ENCODE data around the gene LIG3. TPM values are rescaled to one million over a fixed set of nuclear protein-coding genes. Genes with fewer than 3 reads are reported as not detected.

Gene LIG3
- total RNA-seq, 1 donor from 2014 or later: 65.7 TPM

GRCh38 chr17:35051579-35052240 is 71.4 kb downstream of the LIG3 start:
- H3K27me3 Mint-ChIP-seq (ENCODE audit: low read depth): no peaks in the 10 kb centered on the region
- intact Hi-C loops (cut with micrococcal nuclease): loop anchor here (1.0 kb wide), 1 partner anchor 12 kb away; the partner anchor contains the start of gene RFFL
- H3K36me3 Mint-ChIP-seq (ENCODE audit: low read depth): peaks cover 12% of the 10 kb centered on the region
- DNase-seq (ENCODE audit: low spot score): no peak
- no peaks in the 10 kb centered on the region for H3K9me3 Mint-ChIP-seq
- H3K4me1 Mint-ChIP-seq (ENCODE audit: low read depth): peaks cover 54% of the 10 kb centered on the region
- peak overlapping the region; percentile 81 for H3K27ac Mint-ChIP-seq
- H3K4me3 Mint-ChIP-seq (ENCODE audit: low read depth): peak overlapping the region; percentile 49

- Mint-ChIP-seq H3K4me3 (ENCODE audit: low read depth) (peak overlapping the region; percentile 49), H3K4me1 (ENCODE audit: low read depth) (peaks cover 49% of the 10 kb centered on the region), H3K36me3 (ENCODE audit: low read depth) (peaks cover 13% of the 10 kb centered on the region), H3K27ac (peak overlapping the region; percentile 81), H3K9me3 (no peaks in the 10 kb centered on the region), H3K27me3 (ENCODE audit: low read depth) (no peaks in the 10 kb centered on the region)
- intact Hi-C loops (cut with micrococcal nuclease): no loop called here
- DNase-seq (ENCODE audit: low spot score): no peak
These were observed 71.9 kb downstream of the LIG3 start for GRCh38 chr17:35052241-35052610.

- no peaks in the 10 kb centered on the region for H3K27me3 Mint-ChIP-seq (ENCODE audit: low read depth)
- DNase-seq (ENCODE audit: low spot score): no peak
- peaks cover 18% of the 10 kb centered on the region for H3K36me3 Mint-ChIP-seq (ENCODE audit: low read depth)
- intact Hi-C loops (cut with micrococcal nuclease): no loop called here
- peak overlapping the region; percentile 81 for H3K27ac Mint-ChIP-seq
- H3K4me1 Mint-ChIP-seq (ENCODE audit: low read depth): peaks cover 54% of the 10 kb centered on the region
- no peaks in the 10 kb centered on the region for H3K9me3 Mint-ChIP-seq
- H3K4me3 Mint-ChIP-seq (ENCODE audit: low read depth): no peak overlapping the region
These were observed 72.5 kb downstream of the LIG3 start for GRCh38 chr17:35052780-35053179.

GRCh38 chr17:35053204-35053603 is 72.9 kb downstream of the LIG3 start:
- Mint-ChIP-seq H3K9me3 (no peaks in the 10 kb centered on the region), H3K27ac (no peak overlapping the region), H3K27me3 (ENCODE audit: low read depth) (no peaks in the 10 kb centered on the region), H3K36me3 (ENCODE audit: low read depth) (peaks cover 23% of the 10 kb centered on the region), H3K4me3 (ENCODE audit: low read depth) (no peak overlapping the region), H3K4me1 (ENCODE audit: low read depth) (peaks cover 55% of the 10 kb centered on the region)
- DNase-seq (ENCODE audit: low spot score): no peak
- intact Hi-C loops (cut with micrococcal nuclease): no loop called here

- Mint-ChIP-seq H3K4me3 (ENCODE audit: low read depth) (no peak overlapping the region), H3K27me3 (ENCODE audit: low read depth) (no peaks in the 10 kb centered on the region), H3K27ac (no peak overlapping the region), H3K36me3 (ENCODE audit: low read depth) (peaks cover 38% of the 10 kb centered on the region), H3K4me1 (ENCODE audit: low read depth) (peaks cover 44% of the 10 kb centered on the region), H3K9me3 (no peaks in the 10 kb centered on the region)
- intact Hi-C loops (cut with micrococcal nuclease): no loop called here
- DNase-seq (ENCODE audit: low spot score): no peak
These were observed 75.7 kb downstream of the LIG3 start for GRCh38 chr17:35056013-35056412.

- H3K27ac Mint-ChIP-seq: no peak overlapping the region
- intact Hi-C loops (cut with micrococcal nuclease): no loop called here
- peaks cover 44% of the 10 kb centered on the region for H3K36me3 Mint-ChIP-seq (ENCODE audit: low read depth)
- DNase-seq (ENCODE audit: low spot score): no peak
- H3K27me3 Mint-ChIP-seq (ENCODE audit: low read depth): no peaks in the 10 kb centered on the region
- H3K9me3 Mint-ChIP-seq: no peaks in the 10 kb centered on the region
- peaks cover 33% of the 10 kb centered on the region for H3K4me1 Mint-ChIP-seq (ENCODE audit: low read depth)
- no peak overlapping the region for H3K4me3 Mint-ChIP-seq (ENCODE audit: low read depth)
These were observed 77.1 kb downstream of the LIG3 start for GRCh38 chr17:35057332-35057915.

Other genes starting within 250 kb of the LIG3 start
- gene CCT6B, start 19.1 kb upstream of the LIG3 start, total RNA-seq: 1.4 and 1.5 TPM in 2 replicates
- gene ZNF830, start 19.0 kb upstream of the LIG3 start, total RNA-seq: 23.8 and 24.9 TPM in 2 replicates
- gene RFFL, start 83.2 kb downstream of the LIG3 start, total RNA-seq: 21.3 and 25.4 TPM in 2 replicates
- gene RAD51D, start 139.3 kb downstream of the LIG3 start, total RNA-seq: 29.5 and 31.9 TPM in 2 replicates
- gene FNDC8, start 141.1 kb downstream of the LIG3 start, total RNA-seq: not detected in 2 replicates
- 38.8 and 40.6 TPM in 2 replicates for gene NLE1, start 161.8 kb downstream of the LIG3 start, total RNA-seq
- gene UNC45B, start 167.3 kb downstream of the LIG3 start, total RNA-seq: not detected in 2 replicates
- gene SLC35G3, start 213.9 kb downstream of the LIG3 start, total RNA-seq: not detected in 2 replicates